GM12878 (cell line): Measurements from ENCODE around the gene GOSR1. TPM values are rescaled to one million over a fixed set of nuclear protein-coding genes. Genes with fewer than 3 reads are reported as not detected.

ENCODE experiments used
- ATAC-seq: fragments of 200-7000 bp; cut with Tn5 transposase; 3 replicates; pipeline ENCODE4 v1.9.1; 2020; ENCODE audit warnings: mild to moderate bottlenecking, moderate library complexity
- BruUV-seq: library from RNA; stranded (reverse); fragments of 400-500 nt; replicated peaks from 2 replicates; lab custom pipeline; 2021; lab: Mats Ljungman, UMichigan
- CTCF ChIA-PET: fragments of 300-600 bp; sonication (Branson Sonifier 250); formaldehyde crosslinking; extraction: SDS; loops from one replicate; lab custom pipeline; 2021; ENCODE audit warnings: inconsistent platforms; lab: Yijun Ruan, JAX
- POLR2A ChIA-PET: fragments of 350-600 bp; formaldehyde crosslinking; extraction: SDS; loops from one replicate; lab custom pipeline; 2021; ENCODE audit warnings: inconsistent platforms; lab: Charles Lee
- RAD21 ChIA-PET: fragments of 300-600 bp; sonication (Branson Sonifier 250); formaldehyde crosslinking; loops from one replicate; lab custom pipeline; 2023; ENCODE audit warnings: antibody characterized with exemption; ENCODE audit not compliant: unreplicated experiment; lab: Charles Lee
- SMC1A ChIA-PET: fragments of 300-600 bp; sonication (Branson Sonifier 250); formaldehyde crosslinking; loops from one replicate; lab custom pipeline; 2023; ENCODE audit not compliant: unreplicated experiment, uncharacterized antibody; lab: Charles Lee
- DNase-seq: peaks from one replicate; pipeline ENCODE4 v3.0.0-alpha.2; 2011; ENCODE audit warnings: low read depth, low spot score
- FAIRE-seq: peaks from 3 replicates; lab custom pipeline; 2011; peaks lifted over from hg19 to GRCh38; lab: Jason Lieb, UNC
- H2AFZ ChIP-seq: 2 replicates; pipeline ENCODE4 v1.6.0; 2011; ENCODE audit warnings: low read depth, low read length, control low read depth; ENCODE audit not compliant: control insufficient read depth
- H3K27ac ChIP-seq: 2 replicates; pipeline ENCODE4 v1.5.1; 2011; ENCODE audit warnings: control low read depth; ENCODE audit not compliant: control insufficient read depth, insufficient read depth
- H3K27me3 ChIP-seq, 2 experiments: replicated peaks in 1 of 2; 2 replicates each; pipeline versions ENCODE4 v1.6.0 to v1.6.1; 2011; ENCODE audit warnings: low read length in 1 of 2; ENCODE audit not compliant: control insufficient read depth in 2 of 2, insufficient read depth in 2 of 2
- H3K36me3 ChIP-seq, 2 experiments: 2 replicates each; pipeline ENCODE4 v1.5.1; 2011; ENCODE audit warnings: low read length in 1 of 2; ENCODE audit not compliant: control insufficient read depth in 2 of 2, insufficient read depth in 2 of 2
- H3K4me1 ChIP-seq: 2 replicates; pipeline ENCODE4 v1.6.1; 2011; ENCODE audit warnings: mild to moderate bottlenecking, low read length, moderate library complexity, mixed read lengths; ENCODE audit not compliant: control insufficient read depth, insufficient read depth
- H3K4me2 ChIP-seq: 2 replicates; pipeline ENCODE4 v1.6.0; 2011; ENCODE audit warnings: control low read depth; ENCODE audit not compliant: control insufficient read depth, insufficient read depth
- H3K4me3 ChIP-seq: fragments of 200-600 bp; sonication (generic); 2 replicates; pipeline ENCODE4 v1.5.1; 2016
- H3K79me2 ChIP-seq: 2 replicates; pipeline ENCODE4 v1.6.0; 2011; ENCODE audit warnings: low read length; ENCODE audit not compliant: control insufficient read depth, insufficient read depth
- H3K9ac ChIP-seq: 2 replicates; pipeline ENCODE4 v1.8.0; 2011; ENCODE audit warnings: low read length, control low read depth, mixed read lengths; ENCODE audit not compliant: control insufficient read depth, insufficient read depth
- H3K9me3 ChIP-seq: replicated peaks from 3 replicates; pipeline ENCODE4 v1.5.1; 2011; ENCODE audit warnings: mild to moderate bottlenecking, low read length; ENCODE audit not compliant: control insufficient read depth, insufficient read depth
- H4K20me1 ChIP-seq: 2 replicates; pipeline ENCODE4 v1.6.0; 2011; ENCODE audit not compliant: control insufficient read depth, insufficient read depth
- ATF3 ChIP-seq: IDR thresholded peaks from 2 replicates; pipeline ENCODE4 v1.6.1; 2011; ENCODE audit warnings: low read depth, mild to moderate bottlenecking, low read length, moderate library complexity, borderline replicate concordance; ENCODE audit errors: extremely low read depth
- BHLHE40 ChIP-seq, 2 experiments: fragments of 450-650 bp in 1 of 2; IDR thresholded peaks; 2 replicates each; pipeline ENCODE4 v1.6.1; 2011 to 2017; ENCODE audit warnings: low read depth in 2 of 2, borderline replicate concordance in 1 of 2, improper control_type of control experiment in 1 of 2, low read length in 1 of 2, mild to moderate bottlenecking in 1 of 2
- CBX3 ChIP-seq: fragments of 200-600 bp; sonication (generic); IDR thresholded peaks from 2 replicates; pipeline ENCODE4 v1.6.1; 2016; ENCODE audit warnings: low read depth, borderline replicate concordance
- EGR1 ChIP-seq, 2 experiments: IDR thresholded peaks; 1 replicate in 1 of 2; 2 replicates in 1 of 2; pipeline ENCODE4 v1.6.1; 2011 to 2012; ENCODE audit warnings: low read depth in 2 of 2, low read length in 2 of 2, borderline replicate concordance in 1 of 2, mild to moderate bottlenecking in 1 of 2, moderate library complexity in 1 of 2
- HCFC1 ChIP-seq: fragments of 150-350 bp; IDR thresholded peaks from 2 replicates; pipeline ENCODE4 v1.6.1; 2014; ENCODE audit warnings: low read length
- JUNB ChIP-seq: IDR thresholded peaks from 2 replicates; pipeline ENCODE4 v1.6.1; 2016; ENCODE audit warnings: antibody characterized with exemption, mild to moderate bottlenecking
- KAT2A ChIP-seq: conservative IDR thresholded peaks from 2 replicates; pipeline ENCODE4 v1.6.1; 2011; ENCODE audit warnings: low read depth, low read length; ENCODE audit not compliant: control insufficient read depth
- MEF2A ChIP-seq: IDR thresholded peaks from 2 replicates; pipeline ENCODE4 v1.6.1; 2011; ENCODE audit warnings: low read depth, mild to moderate bottlenecking, low read length, moderate library complexity; ENCODE audit not compliant: insufficient read depth
- STAT3 ChIP-seq: IDR thresholded peaks from 2 replicates; pipeline ENCODE4 v1.6.1; 2011; ENCODE audit warnings: low read depth, low read length, improper control_type of control experiment
- TBL1XR1 ChIP-seq: IDR thresholded peaks from 2 replicates; pipeline ENCODE4 v1.6.1; 2012; ENCODE audit warnings: low read depth, low read length, improper control_type of control experiment
- TCF12 ChIP-seq: IDR thresholded peaks from 2 replicates; pipeline ENCODE4 v1.6.1; 2011; ENCODE audit warnings: low read depth, mild to moderate bottlenecking, low read length
- TCF3 ChIP-seq: IDR thresholded peaks from 2 replicates; pipeline ENCODE4 v1.6.1; 2012; ENCODE audit warnings: low read depth, mild to moderate bottlenecking, low read length, borderline replicate concordance; ENCODE audit not compliant: insufficient read depth
- ZSCAN29 ChIP-seq: fragments of 450-650 bp; IDR thresholded peaks from 2 replicates; pipeline ENCODE4 v1.6.1; 2017; ENCODE audit warnings: mild to moderate bottlenecking, moderate library complexity
- WGBS: methylation state at CpG from one replicate; pipeline ENCODE4 v1.1.6; 2016; ENCODE audit warnings: low lambda C conversion rate; ENCODE audit not compliant: insufficient replicate concordance, insufficient coverage; ENCODE audit errors: missing lambda C conversion rate; 5-methylcytosine and 5-hydroxymethylcytosine counted together
- in situ Hi-C: fragments of 300-500 bp; cut with MboI; formaldehyde crosslinking; loops from 9 replicates; pipeline ENCODE4 v1.14.3; 2018; ENCODE audit warnings: mixed read lengths
- intact Hi-C: fragments of 100-400 bp; cut with micrococcal nuclease; formaldehyde crosslinking; loops from one replicate; pipeline ENCODE4 v1.14.2; 2022; ENCODE audit not compliant: unreplicated experiment
- polyA plus RNA-seq, 11 experiments: library from polyadenylated mRNA; depleted of rRNA in 4 of 11; unstranded in 6 of 11; stranded (reverse) in 5 of 11; fragments of >200 nt; fragmentation: Nextera tagmentation in 4 of 11; fragmentation: Illumina TruSeq in 1 of 11; extraction: Ambion mirVana in 4 of 11; extraction: Trizol in 1 of 11; gene quantifications; 1 replicate in 1 of 11; 2 replicates in 10 of 11; pipeline versions ENCODE4 v1.2.1 to v1.2.3, GENCODE V29; 2011 to 2016; ENCODE audit warnings: inconsistent platforms in 2 of 11, missing spikeins in 2 of 11, low read depth in 1 of 11
- total RNA-seq, 4 experiments: library from RNA; depleted of rRNA in 3 of 4; stranded (reverse); fragments of >200 nt in 3 of 4; fragmentation: Illumina TruSeq in 1 of 4; extraction: Trizol in 1 of 4; gene quantifications; 2 replicates each; pipeline versions ENCODE4 v1.2.1 to v1.2.3, GENCODE V29; 2013 to 2021

Gene GOSR1
- total and polyA plus RNA-seq, 10 of the 15 experiments (the other 5 are each of a cell fraction or from before 2014, with no cell fraction given): 21.4 to 99.3 (median 42.9) TPM

- no peak for TF ChIP-seq TBL1XR1
- no peak for TF ChIP-seq CBX3
- no peak for TF ChIP-seq TCF3
- TF ChIP-seq ZSCAN29: no peak
Measured at GRCh38 chr17:30429155-30429554, 48.1 kb upstream of the GOSR1 start (continued).

GRCh38 chr17:30433514-30433913 is 43.7 kb upstream of the GOSR1 start:
- Histone ChIP-seq H3K9ac (no peak overlapping the region), H3K27ac (no peak overlapping the region), H3K36me3 (no peaks in the 10 kb centered on the region), H2AFZ (no peak overlapping the region)
- 94% methylated on average over 1 of the region's 1 CpG for WGBS
- intact Hi-C loops: no loop called here
- SMC1A ChIA-PET: no interaction called here
- TF ChIP-seq KAT2A (no peak), HCFC1 (no peak), EGR1 (IDR thresholded peaks at IDR 0.05; ENCODE audit: borderline replicate concordance in 1 of 2, low read depth in 2 of 2, low read length in 2 of 2) (no peak), BHLHE40 (IDR thresholded peaks at IDR 0.05; ENCODE audit: borderline replicate concordance in 1 of 2, low read depth in 2 of 2, low read length in 1 of 2) (no peak), STAT3 (no peak), TCF12 (no peak), MEF2A (no peak), ATF3 (no peak), JUNB (no peak)
- TF ChIP-seq, all 136 proteins: peak for 0
- ChIA-PET POLR2A (interaction anchor here (0.5 kb wide), 1 partner anchor 286 kb away, joined by 5 read pairs; no protein-coding TSS in a partner anchor), CTCF (interaction anchor here (1.3 kb wide), 1 partner anchor 94 kb away, joined by 5 read pairs; no protein-coding TSS in a partner anchor), RAD21 (no interaction called here)
- ATAC-seq (no peak), DNase-seq (no peak), FAIRE-seq (no peak)
- H3K4me1 ChIP-seq: no peaks in the 10 kb centered on the region
- no peaks in the 10 kb centered on the region for H3K9me3 ChIP-seq
- no peak overlapping the region for H3K4me3 ChIP-seq
- in situ Hi-C loops: no loop called here
- no peaks in the 10 kb centered on the region for H3K79me2 ChIP-seq
- no peaks in the 10 kb centered on the region for H3K27me3 ChIP-seq
- H4K20me1 ChIP-seq: no peaks in the 10 kb centered on the region
- BruUV-seq: no TSS peak
- H3K4me2 ChIP-seq: no peak overlapping the region
